Gastrocnemius medialis (tissue), 4 donors: ENCODE data around the gene SRRM3.

Experiments
- CTCF ChIP-seq, 5 experiments: fragments of 450-650 bp in 3 of 5; fragments of 200-600 bp in 2 of 5; sonication (generic) in 2 of 5; IDR thresholded peaks in 4 of 5; conservative IDR thresholded peaks in 1 of 5; 1 replicate in 4 of 5; 2 replicates in 1 of 5; pipeline ENCODE4 v1.5.1; 2016 to 2019; ENCODE audit warnings: antibody characterized with exemption in 5 of 5, mild to moderate bottlenecking in 3 of 5, moderate library complexity in 3 of 5
- POLR2A ChIP-seq, 2 donors: fragments of 450-650 bp; IDR thresholded peaks; one replicate each; pipeline ENCODE4 v1.6.1; 2017; ENCODE audit warnings: antibody characterized with exemption in 2 of 2, mild to moderate bottlenecking in 2 of 2, moderate library complexity in 2 of 2

GRCh38 chr7:76301000-76301399, 99.3 kb downstream of the SRRM3 start:
- TF ChIP-seq CTCF (IDR thresholded peaks at IDR 0.05 in 4 of 5, conservative IDR thresholded peaks at IDR 0.05 in 1 of 5) (no peak), POLR2A (IDR thresholded peaks at IDR 0.05) (no peak)
